DMS153 treated with DMSO at 0.1 percent for 48 hours (cell line): ENCODE measurements around the gene NR3C2.
"Not testable (repeated sequence)": the region's sequence is repeated elsewhere in the genome, so short reads cannot be mapped to it uniquely, and the experiment has no call there.

Experiments
- DNase-seq: peaks from one replicate; lab custom pipeline; 2025; ENCODE audit not compliant: unreplicated experiment; lab: John Stamatoyannopoulos, UW

Gene NR3C2

GRCh38 chr4:148182230-148182911 is 259.8 kb downstream of the NR3C2 start:
- DNase-seq = no peak

- no peak for DNase-seq
These were observed 268.7 kb downstream of the NR3C2 start for GRCh38 chr4:148173397-148174017.

- no peak for DNase-seq
These were observed 270.6 kb downstream of the NR3C2 start for GRCh38 chr4:148171596-148171995.

GRCh38 chr4:148170408-148171365 is 271.5 kb downstream of the NR3C2 start:
- DNase-seq = no peak

GRCh38 chr4:148166132-148166591 is 276.1 kb downstream of the NR3C2 start:
- DNase-seq = no peak

GRCh38 chr4:148164557-148164956 is 277.7 kb downstream of the NR3C2 start:
- DNase-seq = no peak

- no peak for DNase-seq
These were observed 279.2 kb downstream of the NR3C2 start for GRCh38 chr4:148162991-148163390.

- no peak for DNase-seq
These were observed 279.7 kb downstream of the NR3C2 start for GRCh38 chr4:148162519-148162918.

- no peak for DNase-seq
These were observed 280.6 kb downstream of the NR3C2 start for GRCh38 chr4:148161601-148162000.

GRCh38 chr4:148159793-148160192 is 282.4 kb downstream of the NR3C2 start:
- DNase-seq = no peak

- no peak for DNase-seq
These were observed 287.4 kb downstream of the NR3C2 start for GRCh38 chr4:148154769-148155168.

- DNase-seq = no peak
These were observed 289.2 kb downstream of the NR3C2 start for GRCh38 chr4:148152868-148153625.

- no peak for DNase-seq
These were observed 290.4 kb downstream of the NR3C2 start for GRCh38 chr4:148151806-148152205.

GRCh38 chr4:148145475-148145874 is 296.7 kb downstream of the NR3C2 start:
- no peak for DNase-seq

- no peak for DNase-seq
These were observed 299.0 kb downstream of the NR3C2 start for GRCh38 chr4:148143174-148143573.

GRCh38 chr4:148141501-148141900 is 300.7 kb downstream of the NR3C2 start:
- DNase-seq = no peak

GRCh38 chr4:148126825-148127224 is 315.4 kb downstream of the NR3C2 start:
- DNase-seq = no peak

- no peak for DNase-seq
These were observed 317.7 kb downstream of the NR3C2 start for GRCh38 chr4:148124512-148124911.

- not testable (repeated sequence) for DNase-seq
These were observed 319.1 kb downstream of the NR3C2 start for GRCh38 chr4:148123161-148123560.

GRCh38 chr4:148120216-148120615 is 322.0 kb downstream of the NR3C2 start:
- no peak for DNase-seq

- DNase-seq = no peak
These were observed 323.6 kb downstream of the NR3C2 start for GRCh38 chr4:148118633-148119032.
